Stimulated activated CD8-positive, alpha-beta memory T cell treated with anti-CD3 and anti-CD28 coated beads, Interleukin-7, amount 100 ng/mL, for 24 hours (primary cell): Measurements from ENCODE around the gene FNDC3B.
"Not testable (repeated sequence)": the region's sequence is repeated elsewhere in the genome, so short reads cannot be mapped to it uniquely, and the experiment has no call there.

Experiments
- DNase-seq: peaks from one replicate; pipeline ENCODE4 v3.0.0-alpha.2; 2020; ENCODE audit warnings: low read depth

Gene FNDC3B

GRCh38 chr3:172039436-172040077 lies at the start of gene FNDC3B:
FNDC3B (plus strand) TSS chr3:172039578; CDS start chr3:172112480, 72,902 bp downstream.
- peak; percentile 79 for DNase-seq

GRCh38 chr3:171990239-171990638 lies 49.1 kb upstream of the FNDC3B start:
- DNase-seq, result not testable (repeated sequence)

GRCh38 chr3:171991166-171991565 lies 48.2 kb upstream of the FNDC3B start:
- DNase-seq, result no peak

GRCh38 chr3:171994646-171995428 lies 44.5 kb upstream of the FNDC3B start:
- DNase-seq, result no peak

- DNase-seq, result no peak
Observed at GRCh38 chr3:171995486-171995885, 43.9 kb upstream of the FNDC3B start.

GRCh38 chr3:171996178-171996817 lies 43.1 kb upstream of the FNDC3B start:
- DNase-seq, result no peak

- DNase-seq, result not testable (repeated sequence)
Observed at GRCh38 chr3:171998731-171999130, 40.6 kb upstream of the FNDC3B start.

GRCh38 chr3:172001616-172002015 lies 37.8 kb upstream of the FNDC3B start:
- DNase-seq, result not testable (repeated sequence)

- DNase-seq, result no peak
Observed at GRCh38 chr3:172002512-172003078, 36.8 kb upstream of the FNDC3B start.

GRCh38 chr3:172003146-172003545 lies 36.2 kb upstream of the FNDC3B start:
- DNase-seq, result no peak

GRCh38 chr3:172007065-172007370 lies 32.4 kb upstream of the FNDC3B start:
- DNase-seq, result no peak

- no peak for DNase-seq
Observed at GRCh38 chr3:172009803-172010202, 29.6 kb upstream of the FNDC3B start.

GRCh38 chr3:172012775-172013174 lies 26.6 kb upstream of the FNDC3B start:
- DNase-seq, result no peak

- no peak for DNase-seq
Observed at GRCh38 chr3:172014145-172014544, 25.2 kb upstream of the FNDC3B start.

GRCh38 chr3:172018364-172018763 lies 21.0 kb upstream of the FNDC3B start:
- no peak for DNase-seq

- no peak for DNase-seq
Observed at GRCh38 chr3:172020763-172021162, 18.6 kb upstream of the FNDC3B start.

- DNase-seq, result no peak
Observed at GRCh38 chr3:172021164-172021563, 18.2 kb upstream of the FNDC3B start.

- DNase-seq, result no peak
Observed at GRCh38 chr3:172021859-172022258, 17.5 kb upstream of the FNDC3B start.

GRCh38 chr3:172023915-172024314 lies 15.5 kb upstream of the FNDC3B start:
- DNase-seq, result no peak

GRCh38 chr3:172024679-172025078 lies 14.7 kb upstream of the FNDC3B start:
- DNase-seq, result no peak

GRCh38 chr3:172029425-172030098 lies 9.8 kb upstream of the FNDC3B start:
- DNase-seq, result no peak

GRCh38 chr3:172030181-172030580 lies 9.2 kb upstream of the FNDC3B start:
- DNase-seq, result no peak
